Medulla oblongata (tissue), 1 donor: ENCODE data around the gene BIN2.
"Not testable (repeated sequence)": the region's sequence is repeated elsewhere in the genome, so short reads cannot be mapped to it uniquely, and the experiment has no call there.

Experiments used
- DNase-seq: peaks from one replicate; pipeline ENCODE4 v3.0.0-alpha.2; 2015; ENCODE audit errors: extremely low spot score

Gene BIN2

GRCh38 chr12:51311389-51311788, 12.6 kb downstream of the BIN2 start:
- no peak for DNase-seq

- DNase-seq: no peak
These were observed 16.1 kb downstream of the BIN2 start for GRCh38 chr12:51307655-51308593.

- no peak for DNase-seq
These were observed 17.5 kb downstream of the BIN2 start for GRCh38 chr12:51306507-51306906.

- DNase-seq: not testable (repeated sequence)
These were observed 23.2 kb downstream of the BIN2 start for GRCh38 chr12:51300768-51301167.

GRCh38 chr12:51295651-51296050, 28.3 kb downstream of the BIN2 start:
- no peak for DNase-seq

GRCh38 chr12:51294097-51294496, 29.9 kb downstream of the BIN2 start:
- not testable (repeated sequence) for DNase-seq

GRCh38 chr12:51293696-51294095, 30.3 kb downstream of the BIN2 start:
- no peak for DNase-seq

GRCh38 chr12:51291603-51292513, 32.1 kb downstream of the BIN2 start:
- peak; percentile 41 for DNase-seq

- DNase-seq: no peak
These were observed 38.1 kb downstream of the BIN2 start for GRCh38 chr12:51285843-51286242.

- DNase-seq: no peak
These were observed 42.6 kb downstream of the BIN2 start for GRCh38 chr12:51281202-51281924.

- DNase-seq: no peak
These were observed 48.9 kb downstream of the BIN2 start for GRCh38 chr12:51275088-51275487.

GRCh38 chr12:51272810-51273209, 51.2 kb downstream of the BIN2 start:
- not testable (repeated sequence) for DNase-seq

- no peak for DNase-seq
These were observed 52.9 kb downstream of the BIN2 start for GRCh38 chr12:51270951-51271518.

GRCh38 chr12:51270067-51270950, 53.7 kb downstream of the BIN2 start, which contains the start of gene SMAGP:
TSS of gene SMAGP (minus strand) at chr12:51270415. CDS start at chr12:51269278, 1,137 bp downstream.
- no peak for DNase-seq

- DNase-seq: no peak
These were observed 54.6 kb downstream of the BIN2 start for GRCh38 chr12:51269174-51270066.

GRCh38 chr12:51265024-51265423, 59.0 kb downstream of the BIN2 start:
- DNase-seq: no peak

- DNase-seq: no peak
These were observed 59.7 kb downstream of the BIN2 start for GRCh38 chr12:51264297-51264696.

GRCh38 chr12:51263341-51263740, 60.6 kb downstream of the BIN2 start:
- no peak for DNase-seq

- no peak for DNase-seq
These were observed 61.2 kb downstream of the BIN2 start for GRCh38 chr12:51262758-51263177.
